ENCODE results near the gene PLA2G4F.
A peak's percentile ranks its signal among the peaks of the same experiment; 100 is the strongest.

PLA2G4F gene

DNA sequence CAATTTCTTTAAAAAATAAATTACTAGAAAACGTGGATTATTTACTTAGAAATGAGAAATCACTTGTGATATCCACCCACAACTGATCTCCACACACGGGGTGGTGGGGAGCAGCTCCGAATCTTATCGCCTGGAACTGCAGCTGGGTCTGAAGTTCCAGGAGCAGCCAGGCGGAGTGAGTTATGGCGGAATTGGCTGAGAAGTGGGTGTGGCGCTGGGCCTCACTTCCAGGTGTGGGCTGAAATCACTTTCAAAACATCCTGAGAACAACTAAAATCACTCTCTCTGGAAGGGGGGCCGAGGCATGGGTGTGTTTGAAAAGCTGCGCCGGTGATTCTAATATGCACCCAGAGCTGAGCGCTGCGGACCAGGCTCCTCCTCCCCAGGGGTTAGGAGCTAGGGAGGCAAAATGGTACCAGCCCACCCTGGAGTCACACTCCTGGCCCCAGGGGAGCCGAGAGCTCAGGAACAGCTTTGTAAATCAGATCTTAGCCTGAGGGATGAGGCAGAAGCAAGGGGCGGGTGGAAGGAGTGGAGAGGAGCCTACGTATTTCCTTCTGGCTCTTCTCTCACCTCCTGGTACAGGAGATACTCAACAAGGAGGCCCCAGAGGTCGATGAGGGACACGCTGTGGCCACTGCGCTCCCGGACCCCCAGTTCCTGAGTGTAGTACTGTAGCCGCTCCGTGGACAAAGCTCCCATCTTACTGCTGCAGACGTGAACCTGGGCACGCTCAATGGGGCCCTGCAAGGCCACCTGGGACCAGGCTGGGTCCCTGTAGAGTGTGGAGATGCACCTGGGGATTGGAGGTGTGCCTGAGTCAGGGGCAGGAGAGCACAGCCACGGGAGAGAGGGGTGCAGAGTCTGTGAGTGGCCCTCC is 9.6 kb downstream of the PLA2G4F start:
- DNase-seq = no peak

DNA sequence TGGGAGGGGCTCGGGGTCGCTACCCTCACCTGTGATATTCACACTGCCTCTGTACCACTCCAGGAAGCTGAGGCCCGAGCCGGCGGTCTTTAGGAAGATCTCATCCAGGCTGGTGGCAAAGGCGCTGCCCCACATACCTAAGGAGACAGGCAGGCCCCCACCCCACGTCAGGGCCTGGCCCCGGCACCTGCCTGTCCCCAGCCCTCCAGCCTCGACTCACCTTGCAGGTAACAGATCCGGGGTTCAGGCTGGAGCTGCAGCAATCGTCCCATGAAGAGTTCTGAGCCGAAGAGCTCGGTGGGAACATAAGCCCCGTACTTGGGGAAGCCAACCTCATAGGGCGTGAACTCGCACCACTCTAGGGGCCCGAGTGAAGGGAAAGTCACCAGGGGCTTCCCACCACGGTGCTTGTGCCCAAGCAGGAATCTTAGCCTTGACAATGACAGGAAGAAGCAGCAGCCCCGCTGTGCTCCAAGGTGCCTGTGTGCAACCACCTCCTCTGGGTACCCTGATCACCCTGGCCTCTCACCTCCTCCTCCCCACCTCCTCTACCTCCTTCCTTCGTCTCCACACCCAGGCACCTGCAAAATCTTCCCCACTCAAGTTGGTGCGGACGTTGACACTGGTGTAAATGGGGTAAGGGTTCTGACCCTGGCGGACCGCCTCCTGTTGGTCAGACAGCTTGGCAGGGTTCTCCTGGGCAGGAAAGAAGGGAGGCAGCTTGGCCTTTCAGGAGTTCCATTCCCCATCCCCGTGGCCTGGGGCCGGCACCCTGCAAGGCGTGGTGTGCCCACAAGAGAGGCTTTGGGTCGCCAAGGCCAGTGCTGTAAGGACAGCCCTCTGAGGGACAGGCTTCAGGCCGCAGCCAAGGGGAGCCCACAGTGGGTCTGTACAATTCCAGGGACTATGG is 10.6 kb downstream of the PLA2G4F start:
- no peak for DNase-seq

DNA sequence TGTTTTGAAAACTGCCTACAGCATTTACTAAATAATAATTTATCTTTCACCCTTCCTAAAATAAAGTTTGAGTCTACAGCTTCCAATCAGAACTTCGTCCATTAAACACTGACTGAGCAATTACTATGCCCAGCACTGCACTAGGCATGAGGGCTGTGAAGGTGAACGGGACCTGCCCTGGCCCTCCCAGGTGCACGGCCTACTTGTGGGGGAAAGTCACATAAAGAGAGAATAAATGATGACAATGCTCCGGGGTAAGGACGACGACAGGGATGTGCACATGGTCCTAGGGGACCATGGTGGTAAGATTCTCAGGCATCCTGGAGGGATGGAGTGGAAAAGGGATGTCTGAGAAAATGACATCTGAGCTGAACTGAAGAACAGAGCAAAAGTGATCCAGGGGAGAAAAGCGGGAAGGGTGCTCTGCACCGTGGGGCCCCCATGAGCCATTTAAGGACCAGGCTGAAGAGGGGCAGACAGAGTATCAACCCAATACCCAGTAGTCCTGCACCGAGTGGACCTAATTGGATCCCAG is 11.5 kb downstream of the PLA2G4F start:
- DNase-seq = no peak

DNA sequence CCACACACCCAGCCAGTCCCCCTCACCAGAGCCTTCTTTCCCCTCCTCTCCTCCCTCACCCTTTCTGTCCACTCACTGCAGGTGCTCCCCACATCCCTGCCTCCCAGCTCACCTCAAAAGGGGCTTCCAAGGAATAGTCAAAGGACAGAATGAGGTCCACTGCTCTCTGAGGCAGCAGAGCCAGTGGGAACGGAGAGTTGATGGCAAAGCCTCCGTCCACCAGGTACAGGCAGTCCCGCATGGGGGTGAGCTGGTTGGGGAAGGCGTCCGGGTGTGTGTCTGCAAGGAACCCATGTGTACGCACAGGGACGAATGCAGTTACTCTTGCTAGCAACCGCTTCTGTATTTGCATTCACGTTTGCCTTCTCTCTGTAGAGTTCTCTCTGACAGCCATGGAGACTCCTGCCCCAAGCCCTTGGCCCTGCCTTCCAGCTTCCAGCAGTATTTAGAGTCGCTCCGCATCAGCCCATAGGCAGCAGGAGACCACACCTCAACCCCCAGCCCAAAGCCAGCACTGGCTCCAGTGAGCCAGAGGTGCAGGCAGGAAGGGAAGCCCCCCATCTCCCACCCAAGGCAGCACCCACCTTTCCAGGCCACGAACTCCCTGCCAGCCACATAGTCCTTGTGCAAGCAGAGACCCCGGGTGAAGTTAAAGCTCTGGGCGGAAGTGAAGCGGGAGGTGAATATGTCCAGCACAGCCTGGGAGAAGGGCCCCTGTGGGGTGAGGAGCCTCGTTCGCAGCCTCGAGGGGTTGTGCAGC is 12.4 kb downstream of the PLA2G4F start:
- no peak for DNase-seq

DNA sequence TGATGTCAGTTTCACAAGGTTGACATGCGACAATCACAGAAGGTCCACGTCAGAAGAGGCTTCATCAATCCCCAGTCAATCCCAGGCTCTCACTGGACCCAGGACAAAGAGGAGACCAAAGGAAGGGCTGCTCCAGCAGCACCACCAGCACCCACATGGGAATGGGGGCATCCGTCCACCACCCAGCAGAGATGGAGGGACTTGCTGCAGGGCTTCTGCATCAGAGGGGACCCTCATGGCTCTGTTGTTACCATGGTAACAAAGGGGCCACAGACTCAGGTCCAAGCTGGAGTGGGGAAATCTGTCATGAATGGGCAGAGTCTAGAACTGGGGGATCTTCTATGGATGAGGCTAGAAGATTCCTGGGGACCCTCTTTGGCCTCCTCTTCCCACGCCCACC is 13.1 kb downstream of the PLA2G4F start:
- no peak for DNase-seq

DNA sequence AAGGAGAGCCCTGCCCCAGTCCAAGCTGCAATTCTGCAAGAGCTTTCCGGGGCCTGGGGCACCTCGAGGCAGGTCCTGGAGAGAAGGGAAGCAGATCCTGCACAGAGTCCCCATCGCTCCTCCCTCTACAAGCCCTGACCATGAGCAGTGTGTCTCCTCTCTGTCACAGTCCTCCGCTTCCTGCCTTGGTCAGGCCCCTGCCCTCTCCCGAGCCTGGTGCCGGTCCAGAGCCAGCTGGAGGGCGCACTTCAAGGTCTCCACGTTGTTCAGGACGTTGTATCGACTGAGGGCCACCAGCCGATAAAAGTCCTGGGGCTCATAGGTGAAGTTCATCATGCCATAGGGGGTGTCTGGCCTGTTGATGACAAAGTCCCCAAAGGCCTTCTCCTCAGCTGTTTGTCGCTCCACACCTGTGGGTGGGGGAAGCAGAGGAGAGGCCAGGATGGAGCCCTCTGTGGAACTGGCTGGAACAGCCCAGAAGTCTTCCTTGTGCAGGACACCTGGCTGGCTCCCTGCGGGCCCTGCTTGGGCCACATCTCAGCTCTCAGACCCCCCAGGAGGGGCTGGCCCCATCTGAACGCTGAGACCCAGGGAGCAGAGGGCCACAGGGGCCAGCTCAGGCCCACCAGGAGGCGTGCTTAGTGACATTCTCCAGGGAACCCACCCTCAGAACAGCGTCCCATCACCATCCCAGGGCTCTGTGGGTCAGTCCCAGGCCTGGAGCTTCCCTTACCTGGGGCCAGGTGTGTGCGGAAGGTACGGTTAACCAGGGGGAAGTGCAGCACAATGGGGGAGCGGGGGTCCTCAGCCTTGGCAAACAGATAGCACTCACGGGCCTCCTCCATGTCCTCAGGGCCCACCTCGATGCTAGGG is 14.4 kb downstream of the PLA2G4F start:
- DNase-seq = no peak

DNA sequence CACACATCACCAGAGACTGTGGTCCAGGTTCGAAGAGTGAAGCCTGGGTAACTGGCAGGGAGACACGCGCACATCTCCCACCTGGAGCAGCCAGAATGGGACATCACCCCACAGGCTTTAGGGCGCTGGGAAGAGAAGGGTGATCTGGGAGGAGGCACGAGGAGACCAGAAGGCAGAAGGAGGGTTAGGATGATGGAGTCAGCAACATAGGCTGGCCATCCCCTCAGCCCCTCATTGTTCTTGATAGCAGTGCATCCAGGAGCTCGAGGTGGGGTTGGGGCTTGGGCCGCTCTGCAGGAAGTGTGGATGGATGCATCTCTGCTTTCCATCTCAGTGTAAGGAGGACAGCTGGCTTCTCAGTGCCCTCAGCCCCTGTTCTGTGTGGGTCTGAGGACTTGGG is 15.2 kb downstream of the PLA2G4F start:
- no peak for DNase-seq

DNA sequence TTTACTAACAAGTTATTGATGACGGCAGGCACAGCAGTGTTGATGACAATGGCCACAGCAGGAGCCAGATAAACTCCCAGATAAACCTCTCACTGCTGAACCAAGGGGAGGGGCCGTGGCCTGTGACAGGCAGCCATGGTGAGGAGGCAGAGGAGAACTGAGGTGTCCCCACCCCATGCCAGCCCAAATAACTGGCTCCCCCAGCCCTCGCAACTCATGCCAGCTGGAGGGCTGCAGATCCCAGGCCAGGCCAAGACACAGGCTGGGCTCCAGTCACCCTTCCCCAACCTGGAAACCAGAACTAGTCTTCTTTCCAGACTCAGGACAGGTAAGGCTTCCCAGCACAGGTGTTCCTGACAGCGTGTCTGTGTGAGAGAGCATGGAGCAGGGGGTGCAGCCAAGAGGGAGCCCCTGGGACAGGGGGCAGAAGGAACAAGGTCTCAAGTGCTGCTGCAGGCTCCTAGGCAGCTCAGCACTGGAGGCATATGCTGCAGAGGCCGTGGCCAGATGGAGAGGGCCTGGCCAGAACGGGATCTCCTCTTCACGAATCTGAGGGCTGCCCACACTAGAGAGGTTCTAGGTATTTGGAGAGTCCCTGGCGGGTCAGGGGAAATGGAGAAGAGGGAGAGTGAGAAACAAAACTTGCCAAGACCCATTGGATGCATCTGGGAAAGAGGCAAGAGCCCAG is 15.9 kb downstream of the PLA2G4F start:
- DNase-seq = no peak

DNA sequence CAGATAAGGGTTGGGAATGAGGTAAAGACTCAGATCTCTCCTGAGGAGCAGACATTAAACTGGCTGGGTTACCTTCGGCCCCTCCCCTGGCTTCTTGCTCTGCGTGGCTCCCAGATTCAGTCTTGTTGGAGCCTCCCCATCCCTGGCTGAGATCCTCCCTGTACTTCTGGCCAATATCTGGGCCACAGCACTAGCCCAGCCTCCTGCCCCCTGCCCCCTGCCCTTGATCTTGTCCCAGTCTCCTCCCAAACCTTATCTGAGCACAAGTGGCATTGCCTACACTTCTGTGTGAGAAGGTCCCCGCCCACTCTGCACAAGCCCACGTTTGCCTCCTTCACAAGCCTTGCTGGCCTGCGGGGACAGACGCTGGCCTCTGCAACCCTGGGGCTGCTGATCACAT is 16.8 kb downstream of the PLA2G4F start:
- no peak for DNase-seq

DNA sequence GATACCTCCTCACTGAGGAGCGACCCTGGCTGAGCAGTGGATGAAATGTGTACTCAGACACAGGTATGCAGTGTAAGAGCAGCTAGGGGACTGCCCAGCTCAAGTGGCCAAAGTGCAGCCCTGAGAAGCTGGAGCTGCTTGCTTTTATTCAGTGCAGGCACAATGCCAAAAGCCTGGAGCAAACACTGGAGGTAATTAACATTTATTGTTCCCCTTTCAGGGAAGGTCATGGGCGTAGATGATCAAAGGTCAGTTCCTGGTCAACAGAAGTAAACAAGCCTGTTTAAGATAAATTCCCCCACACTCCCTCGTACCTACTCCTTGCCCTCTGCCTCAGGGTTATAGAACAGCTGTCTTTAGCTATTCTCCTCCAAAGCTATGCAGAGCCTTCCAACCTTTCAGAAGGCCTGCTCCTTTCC is 17.5 kb downstream of the PLA2G4F start:
- DNase-seq = no peak

DNA sequence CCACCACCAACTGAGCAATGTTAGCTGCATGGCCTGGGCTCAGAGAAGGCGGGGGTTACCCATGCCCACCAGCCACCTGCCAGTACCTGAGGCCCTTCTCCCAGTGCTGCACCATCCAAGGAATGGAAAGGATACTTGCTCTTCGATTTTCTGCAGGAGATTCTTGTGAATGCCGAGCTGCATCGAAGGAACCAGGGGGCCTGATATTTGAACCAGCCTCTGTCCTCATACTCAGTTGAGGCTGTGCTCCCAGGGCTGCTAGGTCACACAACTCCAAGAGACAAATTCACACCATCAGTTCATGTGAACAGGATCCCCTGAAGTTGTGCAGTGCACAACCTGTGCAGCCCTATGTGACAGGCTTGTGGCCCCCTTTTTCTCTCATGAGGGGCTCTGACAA is 18.0 kb downstream of the PLA2G4F start:
- DNase-seq = no peak

DNA sequence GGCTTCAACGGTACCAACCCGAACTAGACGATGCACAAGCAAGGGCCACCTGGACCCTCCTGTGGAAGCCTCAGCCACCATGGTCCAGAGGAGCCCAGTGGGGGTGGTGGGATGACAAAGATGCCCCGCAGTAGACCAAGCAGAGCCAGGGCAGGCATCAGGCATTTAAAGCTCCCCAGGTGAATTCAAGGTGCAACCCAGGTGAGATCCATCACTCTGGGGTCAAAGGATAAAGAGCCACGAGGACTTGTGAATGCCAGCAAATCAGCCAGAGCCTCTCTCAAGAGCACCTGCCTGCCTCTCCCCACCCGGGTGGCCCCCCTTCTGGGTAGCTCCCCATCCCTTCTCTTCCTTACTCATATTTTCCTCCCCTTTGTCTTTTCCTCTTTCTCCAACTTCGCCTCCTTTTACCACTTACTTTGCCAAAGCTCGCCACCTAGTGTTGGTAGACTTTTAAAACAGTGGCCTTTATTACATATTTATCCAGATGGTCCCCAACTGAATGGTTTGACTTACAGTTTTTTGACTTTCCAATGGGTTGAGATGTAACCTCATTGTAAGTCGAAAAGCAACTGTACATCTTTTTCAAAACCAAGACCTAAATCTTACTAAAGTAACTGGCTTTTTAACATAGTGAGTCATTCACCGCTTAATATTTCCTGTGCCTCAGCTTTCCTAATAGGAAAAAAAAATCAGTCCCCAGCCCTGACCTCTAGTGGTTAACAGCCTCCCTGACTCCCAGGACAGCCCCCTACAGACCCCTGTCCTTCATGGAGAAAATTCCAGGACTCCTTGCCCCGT is 18.8 kb downstream of the PLA2G4F start:
- DNase-seq = no peak

DNA sequence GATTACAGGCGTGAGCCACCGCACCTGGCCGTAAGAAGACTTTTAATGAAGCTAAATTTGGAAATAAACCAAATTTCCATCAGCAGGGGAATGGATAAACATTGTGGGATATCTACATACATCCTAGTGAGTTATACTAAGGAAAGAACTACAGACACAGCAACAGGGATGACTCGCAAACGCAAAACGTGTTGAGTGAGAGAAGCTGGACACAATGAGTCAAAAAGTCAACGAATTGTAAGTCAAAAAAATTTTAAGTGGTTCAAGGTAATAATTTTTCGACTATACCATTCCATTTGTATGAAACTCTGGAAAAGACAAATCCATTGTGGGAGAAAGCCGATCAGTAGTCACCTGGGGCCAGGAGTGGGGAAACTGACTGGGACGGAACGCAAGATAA is 19.9 kb downstream of the PLA2G4F start:
- DNase-seq = no peak

DNA sequence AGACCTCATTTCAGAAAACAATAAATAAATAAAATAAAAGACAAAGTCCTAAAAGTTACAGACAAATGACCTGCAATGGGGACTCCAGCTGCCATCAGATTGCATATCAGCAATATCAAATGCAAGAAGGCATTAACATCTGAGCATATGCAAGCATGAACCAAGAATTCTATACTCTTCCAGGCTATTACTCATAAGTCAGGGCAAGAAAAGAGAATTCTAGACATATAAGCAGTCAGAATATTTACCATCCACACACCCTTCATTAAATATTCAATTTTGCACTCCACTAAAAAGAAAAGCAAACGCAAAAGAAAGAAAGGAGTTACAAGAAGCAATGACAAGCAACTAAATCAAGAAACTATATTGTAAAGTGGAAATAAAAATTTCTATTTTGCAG is 21.1 kb downstream of the PLA2G4F start:
- DNase-seq = no peak

DNA sequence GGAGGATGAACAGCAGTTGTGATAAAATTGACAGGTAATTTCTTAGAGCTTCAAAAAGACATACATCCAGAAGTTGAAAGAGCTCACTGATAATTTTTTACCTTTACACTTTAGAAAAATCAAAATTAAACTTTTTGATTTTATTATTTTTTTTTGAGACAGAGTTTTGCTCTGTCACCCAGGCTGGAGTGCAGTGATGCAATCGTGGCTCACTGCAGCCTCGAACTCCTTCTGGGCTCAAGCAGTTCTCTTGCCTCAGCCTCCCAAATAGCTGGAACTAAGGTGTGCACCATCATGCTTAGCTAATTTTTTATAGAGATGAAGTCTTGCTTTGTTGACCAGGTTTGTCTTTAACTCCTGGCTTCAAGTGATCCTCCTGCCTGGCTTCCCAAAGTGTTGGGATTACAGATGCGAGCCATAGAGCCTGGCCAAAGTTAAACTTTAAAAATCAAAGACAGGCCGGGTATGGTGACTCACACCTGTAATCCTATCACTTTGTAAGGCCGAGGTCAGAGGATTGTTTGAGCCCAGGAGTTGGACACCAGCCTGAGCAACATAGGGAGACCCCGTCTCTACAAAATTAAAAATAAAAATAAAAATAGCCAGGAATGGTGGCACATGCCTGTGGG is 21.7 kb downstream of the PLA2G4F start:
- no peak for DNase-seq

DNA sequence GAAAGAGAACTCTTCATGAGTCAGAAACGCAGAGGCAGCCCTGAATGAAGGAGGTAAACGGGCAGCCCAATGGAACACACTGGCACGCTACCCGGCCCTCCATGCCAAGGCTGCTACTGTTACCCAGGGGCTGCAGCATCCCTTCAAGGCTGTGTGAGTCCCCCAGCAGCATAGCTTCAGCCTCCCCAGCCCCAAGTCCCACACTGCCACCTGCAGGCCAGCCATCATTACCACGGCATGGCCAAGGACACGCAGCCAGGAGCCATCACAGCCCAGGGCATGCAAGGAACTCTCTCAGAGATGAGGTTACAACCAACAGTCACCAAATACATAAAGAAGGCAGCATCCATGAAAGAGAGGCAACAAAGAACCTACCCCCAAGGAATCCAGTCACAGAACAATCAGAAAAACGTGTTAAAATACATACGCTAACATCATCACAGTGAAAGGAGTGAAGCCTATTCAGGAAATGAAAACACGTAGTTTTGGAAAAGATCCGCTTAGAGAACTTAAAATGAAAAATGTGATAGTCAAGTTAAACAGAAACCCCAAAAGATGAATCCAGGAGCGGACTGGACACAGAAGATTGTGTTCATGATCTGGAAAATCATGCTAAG is 22.4 kb downstream of the PLA2G4F start:
- DNase-seq = no peak

DNA sequence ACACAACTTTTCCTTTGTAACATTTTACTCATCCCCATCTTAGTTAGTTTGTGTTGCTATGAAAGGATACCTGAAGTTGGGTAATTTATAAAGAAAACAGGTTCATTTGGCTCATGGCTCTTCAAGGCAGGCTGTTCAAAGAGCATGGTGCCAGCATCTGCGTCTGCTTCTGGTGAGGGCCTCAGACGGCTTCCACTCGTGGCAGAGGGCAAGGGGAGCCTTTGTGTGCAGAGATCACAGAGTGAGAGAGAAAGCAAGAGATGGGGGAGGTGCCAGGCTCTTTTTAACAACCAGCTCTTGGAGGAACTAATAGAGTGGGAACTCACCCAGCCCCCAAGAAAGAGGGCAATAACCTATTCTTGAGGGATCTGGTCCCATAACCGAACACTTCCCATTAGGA is 23.1 kb downstream of the PLA2G4F start:
- DNase-seq = no peak

DNA sequence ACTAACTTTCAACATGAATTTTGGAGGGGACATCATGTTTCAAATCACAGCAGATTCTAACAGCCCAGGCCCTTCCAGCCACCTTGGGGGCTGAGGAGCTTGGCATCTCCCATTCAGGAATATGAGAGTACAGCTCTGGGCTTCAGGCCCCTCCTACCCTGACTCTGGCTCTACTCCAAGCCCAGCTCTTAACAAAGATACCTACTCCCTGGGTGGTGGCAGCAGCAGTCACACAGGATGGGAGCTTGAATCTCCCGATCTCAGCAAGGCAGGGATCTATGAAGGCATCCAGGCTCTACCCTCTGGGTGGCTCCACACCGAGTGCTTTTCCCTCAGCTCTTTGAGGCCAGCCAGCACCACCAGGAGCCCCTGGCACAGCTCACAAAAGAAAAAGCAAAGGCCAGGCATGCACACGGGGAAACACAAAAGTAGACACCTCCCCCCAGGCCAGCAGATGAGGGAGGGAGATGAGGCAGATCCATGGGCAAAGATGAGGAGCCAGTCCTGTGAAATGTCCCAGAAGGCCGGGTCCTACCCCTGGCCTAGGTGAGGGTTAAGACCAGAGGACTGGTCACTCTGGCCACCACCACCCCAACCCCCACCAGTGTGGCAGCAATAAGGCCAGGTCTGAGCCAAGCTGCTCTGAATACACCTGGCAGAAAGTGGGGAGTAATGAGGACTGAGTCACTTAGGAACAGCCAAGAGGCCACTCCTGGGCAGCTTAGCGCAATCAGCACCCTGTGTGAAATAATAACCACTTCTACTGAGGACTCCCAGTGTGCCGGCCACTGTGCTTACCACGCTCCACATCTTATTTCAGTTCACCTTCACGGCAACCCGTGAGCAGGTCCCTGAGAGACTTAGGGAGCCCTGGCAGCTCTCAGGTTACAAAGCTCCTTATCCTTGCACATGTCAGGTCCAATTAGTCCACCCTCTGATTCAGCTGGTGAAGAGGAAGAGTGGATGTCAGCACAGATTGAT is 24.3 kb downstream of the PLA2G4F start:
- DNase-seq = peak; percentile 21

Data from NCI-H2081 treated with DMSO at 0.1 percent for 48 hours (cell line).